Fibroblast of villous mesenchyme (primary cell): ENCODE results near the gene ADCY5. TPM values are rescaled to one million over a fixed set of nuclear protein-coding genes. Genes with fewer than 3 reads are reported as not detected.

ENCODE experiments used
- DNase-seq: peaks from one replicate; pipeline ENCODE4 v3.0.0-alpha.2; 2010; ENCODE audit warnings: low read depth
- H3K4me3 ChIP-seq: 2 replicates; pipeline ENCODE4 v1.5.1; 2011; ENCODE audit warnings: low read depth, mild to moderate bottlenecking, low read length
- CTCF ChIP-seq: IDR thresholded peaks from 2 replicates; pipeline ENCODE4 v1.5.1; 2012; ENCODE audit warnings: low read depth, mild to moderate bottlenecking, low read length; ENCODE audit not compliant: insufficient read depth
- total RNA-seq: library from RNA; depleted of rRNA; stranded (reverse); fragments of >200 nt; gene quantifications from 2 replicates; pipeline ENCODE4 v1.2.3, GENCODE V29; 2012

Gene ADCY5
- total RNA-seq, 1 donor = 0.43 TPM

GRCh38 chr3:123396171-123397049 is 52.5 kb downstream of the ADCY5 start:
- no peak for DNase-seq
- no peak for TF ChIP-seq CTCF
- H3K4me3 ChIP-seq = no peak overlapping the region

GRCh38 chr3:123395235-123395634 is 53.7 kb downstream of the ADCY5 start:
- H3K4me3 ChIP-seq = no peak overlapping the region
- no peak for DNase-seq
- no peak for TF ChIP-seq CTCF

- no peak for DNase-seq
- no peak overlapping the region for H3K4me3 ChIP-seq
- TF ChIP-seq CTCF = no peak
Measured at GRCh38 chr3:123394391-123395020, 54.4 kb downstream of the ADCY5 start.

- TF ChIP-seq CTCF = no peak
- DNase-seq = no peak
- H3K4me3 ChIP-seq = no peak overlapping the region
Measured at GRCh38 chr3:123392871-123393620, 55.8 kb downstream of the ADCY5 start.

- no peak overlapping the region for H3K4me3 ChIP-seq
- TF ChIP-seq CTCF = no peak
- no peak for DNase-seq
Measured at GRCh38 chr3:123392368-123392767, 56.5 kb downstream of the ADCY5 start.

GRCh38 chr3:123390865-123391600 is 57.9 kb downstream of the ADCY5 start:
- no peak overlapping the region for H3K4me3 ChIP-seq
- peak; percentile 77 for DNase-seq
- no peak for TF ChIP-seq CTCF
